CD14-positive monocyte (primary cell): Measurements from ENCODE around the gene HCN2. TPM values are rescaled to one million over a fixed set of nuclear protein-coding genes. Genes with fewer than 3 reads are reported as not detected.

Experiments
- DNase-seq, 3 donors: peaks; one replicate each; pipeline ENCODE4 v3.0.0-alpha.2; 2011 to 2022
- H2AFZ ChIP-seq: 2 replicates; pipeline ENCODE4 v1.6.0; 2012; ENCODE audit warnings: mild to moderate bottlenecking, low read depth, low read length, inconsistent platforms; ENCODE audit not compliant: insufficient read depth, poor library complexity, severe bottlenecking
- H3K27ac ChIP-seq, 2 donors: 1 replicate in 1 of 2; 2 replicates in 1 of 2; pipeline ENCODE4 v1.5.1; 2012 to 2013; ENCODE audit warnings: low read length in 2 of 2, control low read depth in 1 of 2, inconsistent platforms in 1 of 2, low read depth in 1 of 2, mild to moderate bottlenecking in 1 of 2
- H3K27me3 ChIP-seq, 2 donors: one replicate each; pipeline versions ENCODE4 v1.6.0 to v1.6.1; 2011 to 2013; ENCODE audit warnings: low read length in 2 of 2; ENCODE audit not compliant: control insufficient read depth in 2 of 2, insufficient read depth in 2 of 2
- H3K36me3 ChIP-seq, 2 donors: replicated peaks in 1 of 2; 1 replicate in 1 of 2; 2 replicates in 1 of 2; pipeline versions ENCODE4 v1.5.1 to v1.6.1; 2012 to 2013; ENCODE audit warnings: low read length in 2 of 2, control low read depth in 1 of 2, inconsistent platforms in 1 of 2, mild to moderate bottlenecking in 1 of 2; ENCODE audit not compliant: insufficient read depth in 2 of 2, control insufficient read depth in 1 of 2
- H3K4me1 ChIP-seq, 2 donors: 1 replicate in 1 of 2; 2 replicates in 1 of 2; pipeline versions ENCODE4 v1.5.1 to v1.6.1; 2012 to 2013; ENCODE audit warnings: low read length in 2 of 2, control low read depth in 1 of 2, inconsistent platforms in 1 of 2, mild to moderate bottlenecking in 1 of 2, moderate library complexity in 1 of 2; ENCODE audit not compliant: insufficient read depth in 2 of 2, control insufficient read depth in 1 of 2
- H3K4me2 ChIP-seq: replicated peaks from 2 replicates; pipeline ENCODE3; 2012; ENCODE audit warnings: low read length, moderate library complexity, mild to moderate bottlenecking; ENCODE audit not compliant: poor library complexity, severe bottlenecking; ENCODE audit errors: extremely low read depth
- H3K4me3 ChIP-seq, 3 experiments: fragments of 200-600 bp in 1 of 3; sonication (generic) in 1 of 3; replicated peaks in 1 of 3; 1 replicate in 2 of 3; 2 replicates in 1 of 3; pipeline ENCODE4 v1.5.1; 2011 to 2013; ENCODE audit warnings: low read length in 3 of 3, mild to moderate bottlenecking in 3 of 3, control low read depth in 2 of 3, low read depth in 2 of 3, inconsistent platforms in 1 of 3, moderate library complexity in 1 of 3
- H3K79me2 ChIP-seq: 2 replicates; pipeline ENCODE4 v1.6.0; 2012; ENCODE audit warnings: mild to moderate bottlenecking, control low read depth, inconsistent platforms, low read length, moderate library complexity; ENCODE audit not compliant: insufficient read depth
- H3K9ac ChIP-seq: 2 replicates; pipeline ENCODE4 v1.6.0; 2017; ENCODE audit warnings: low read length, mild to moderate bottlenecking; ENCODE audit not compliant: insufficient read depth, poor library complexity, severe bottlenecking
- H3K9me3 ChIP-seq, 2 donors: replicated peaks in 1 of 2; 1 replicate in 1 of 2; 2 replicates in 1 of 2; pipeline versions ENCODE4 v1.5.1 to v1.6.1; 2012 to 2013; ENCODE audit warnings: low read length in 2 of 2, control low read depth in 1 of 2; ENCODE audit not compliant: control insufficient read depth in 1 of 2, insufficient read depth in 1 of 2
- H4K20me1 ChIP-seq: 2 replicates; pipeline ENCODE4 v1.6.0; 2012; ENCODE audit warnings: mild to moderate bottlenecking, low read length, control low read depth, moderate library complexity; ENCODE audit not compliant: insufficient read depth
- H3K27ac Mint-ChIP-seq, 7 donors: one replicate each; pipeline ENCODE4 v1.8.0; 2020; ENCODE audit warnings: mild to moderate bottlenecking in 7 of 7, mixed read lengths in 7 of 7, moderate library complexity in 6 of 7, inconsistent platforms in 2 of 7
- H3K27me3 Mint-ChIP-seq, 3 donors: one replicate each; pipeline ENCODE4 v1.8.0; 2021 to 2022; ENCODE audit warnings: low read depth in 3 of 3, mild to moderate bottlenecking in 3 of 3, mixed read lengths in 3 of 3, moderate library complexity in 3 of 3, inconsistent platforms in 1 of 3
- H3K36me3 Mint-ChIP-seq, 2 donors: one replicate each; pipeline ENCODE4 v1.8.0; 2020; ENCODE audit warnings: mixed read lengths in 2 of 2, inconsistent platforms in 1 of 2, mild to moderate bottlenecking in 1 of 2
- H3K4me1 Mint-ChIP-seq: one replicate; pipeline ENCODE4 v1.8.0; 2020; ENCODE audit warnings: mild to moderate bottlenecking, mixed read lengths
- H3K4me3 Mint-ChIP-seq, 2 donors: one replicate each; pipeline ENCODE4 v1.8.0; 2020; ENCODE audit warnings: mild to moderate bottlenecking in 2 of 2, mixed read lengths in 2 of 2, moderate library complexity in 1 of 2
- H3K9me3 Mint-ChIP-seq, 7 donors: one replicate each; pipeline ENCODE4 v1.8.0; 2020 to 2022; ENCODE audit warnings: mixed read lengths in 7 of 7, mild to moderate bottlenecking in 6 of 7, moderate library complexity in 6 of 7, inconsistent platforms in 2 of 7
- WGBS: methylation state at CpG from one replicate; pipeline ENCODE4 v1.1.5; 2013; ENCODE audit warnings: missing lambda C conversion rate; ENCODE audit not compliant: insufficient coverage; 5-methylcytosine and 5-hydroxymethylcytosine counted together
- intact Hi-C, 2 donors: fragments of 100-400 bp; cut with micrococcal nuclease; formaldehyde crosslinking; loops; one replicate each; pipeline versions ENCODE4 v1.15.0 to v1.15.1; 2023
- polyA plus RNA-seq, 3 donors: library from polyadenylated mRNA; depleted of rRNA in 1 of 3; unstranded in 2 of 3; stranded (reverse) in 1 of 3; fragments of 300-500 nt in 2 of 3; fragments of >200 nt in 1 of 3; fragmentation: Illumina TruSeq in 2 of 3; gene quantifications; 1 replicate in 2 of 3; 2 replicates in 1 of 3; pipeline ENCODE4 v1.2.3, GENCODE V29; 2012 to 2021
- TF ChIP-seq, protein P1 (sequence below): fragments of 200-600 bp; IDR thresholded peaks from one replicate; pipeline ENCODE4 v1.8.0; 2022; ENCODE audit warnings: antibody characterized with exemption, mild to moderate bottlenecking

Gene HCN2
- polyA plus RNA-seq, 3 donors, result 0.21 TPM; not detected in 2

- peak overlapping the region in 1 of 7 donors; percentile 26 for H3K27ac Mint-ChIP-seq
- no peak overlapping the region for H3K4me2 ChIP-seq
- peaks cover 13 to 46% of the 10 kb centered on the region in 2 donors for H3K36me3 Mint-ChIP-seq
- no peaks in the 10 kb centered on the region for H3K27me3 Mint-ChIP-seq
- no peaks in the 10 kb centered on the region for H3K9me3 ChIP-seq
- no peak overlapping the region for H3K27ac ChIP-seq
- H3K27me3 ChIP-seq, result no peaks in the 10 kb centered on the region
- 96% methylated on average over 44 of the region's 66 CpGs for WGBS
- no peak for DNase-seq
- H3K9ac ChIP-seq, result no peak overlapping the region
- H4K20me1 ChIP-seq, result peaks cover 92% of the 10 kb centered on the region
- peaks cover 37 to 39% of the 10 kb centered on the region in 2 donors for H3K36me3 ChIP-seq
- peaks cover 19 to 29% of the 10 kb centered on the region in 2 donors for H3K4me1 ChIP-seq
- peaks cover 25% of the 10 kb centered on the region for H3K4me1 Mint-ChIP-seq
- H3K4me3 ChIP-seq, result no peak overlapping the region
- no peak overlapping the region for H2AFZ ChIP-seq
- H3K79me2 ChIP-seq, result peaks cover 74% of the 10 kb centered on the region
- no peak overlapping the region for H3K4me3 Mint-ChIP-seq
- TF ChIP-seq, protein P1, sequence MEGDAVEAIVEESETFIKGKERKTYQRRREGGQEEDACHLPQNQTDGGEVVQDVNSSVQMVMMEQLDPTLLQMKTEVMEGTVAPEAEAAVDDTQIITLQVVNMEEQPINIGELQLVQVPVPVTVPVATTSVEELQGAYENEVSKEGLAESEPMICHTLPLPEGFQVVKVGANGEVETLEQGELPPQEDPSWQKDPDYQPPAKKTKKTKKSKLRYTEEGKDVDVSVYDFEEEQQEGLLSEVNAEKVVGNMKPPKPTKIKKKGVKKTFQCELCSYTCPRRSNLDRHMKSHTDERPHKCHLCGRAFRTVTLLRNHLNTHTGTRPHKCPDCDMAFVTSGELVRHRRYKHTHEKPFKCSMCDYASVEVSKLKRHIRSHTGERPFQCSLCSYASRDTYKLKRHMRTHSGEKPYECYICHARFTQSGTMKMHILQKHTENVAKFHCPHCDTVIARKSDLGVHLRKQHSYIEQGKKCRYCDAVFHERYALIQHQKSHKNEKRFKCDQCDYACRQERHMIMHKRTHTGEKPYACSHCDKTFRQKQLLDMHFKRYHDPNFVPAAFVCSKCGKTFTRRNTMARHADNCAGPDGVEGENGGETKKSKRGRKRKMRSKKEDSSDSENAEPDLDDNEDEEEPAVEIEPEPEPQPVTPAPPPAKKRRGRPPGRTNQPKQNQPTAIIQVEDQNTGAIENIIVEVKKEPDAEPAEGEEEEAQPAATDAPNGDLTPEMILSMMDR, result no peak
- H3K9me3 Mint-ChIP-seq, result no peaks in the 10 kb centered on the region
- intact Hi-C loops, result no loop called here
These were observed 12.0 kb upstream of the HCN2 start for GRCh38 chr19:577439-578392.

- peaks cover 0 to 3% (median 1%) of the 10 kb centered on the region in 3 donors for H3K27me3 Mint-ChIP-seq
- Histone ChIP-seq H3K4me2 (no peak overlapping the region), H3K27me3 (no peaks in the 10 kb centered on the region), H3K4me1 (peaks cover 7 to 16% of the 10 kb centered on the region in 2 donors), H3K9me3 (no peaks in the 10 kb centered on the region), H3K79me2 (peaks cover 58% of the 10 kb centered on the region), H3K4me3 (no peak overlapping the region), H2AFZ (no peak overlapping the region), H4K20me1 (peaks cover 92% of the 10 kb centered on the region), H3K36me3 (peaks cover 44 to 47% of the 10 kb centered on the region in 2 donors), H3K27ac (no peak overlapping the region), H3K9ac (no peak overlapping the region)
- WGBS, result 95% methylated on average over 38 of the region's 46 CpGs
- intact Hi-C loops, result no loop called here
- H3K9me3 Mint-ChIP-seq, result no peaks in the 10 kb centered on the region
- H3K27ac Mint-ChIP-seq, result no peak overlapping the region
- H3K4me3 Mint-ChIP-seq, result no peak overlapping the region
- H3K4me1 Mint-ChIP-seq, result peaks cover 18% of the 10 kb centered on the region
- TF ChIP-seq, protein P1, result no peak
- peaks cover 18 to 55% of the 10 kb centered on the region in 2 donors for H3K36me3 Mint-ChIP-seq
- DNase-seq, result no peak
These were observed 10.4 kb upstream of the HCN2 start for GRCh38 chr19:579111-579841.
